Peyer's patch (tissue), 4 donors: Measurements from ENCODE around the gene MCMBP. TPM values are rescaled to one million over a fixed set of nuclear protein-coding genes. Genes with fewer than 3 reads are reported as not detected.
"Not testable (repeated sequence)": the region's sequence is repeated elsewhere in the genome, so short reads cannot be mapped to it uniquely, and the experiment has no call there.

Experiments used
- DNase-seq, 3 donors: peaks; one replicate each; pipeline ENCODE4 v3.0.0-alpha.2; 2017 to 2019
- H3K27ac ChIP-seq, 4 donors: fragments of 200-600 bp; sonication (generic); one replicate each; pipeline ENCODE4 v1.5.1; 2016 to 2019
- H3K27me3 ChIP-seq, 2 donors: fragments of 200-600 bp; sonication (generic); one replicate each; pipeline ENCODE4 v1.5.1; 2019
- H3K36me3 ChIP-seq, 3 donors: fragments of 200-600 bp; sonication (generic); one replicate each; pipeline ENCODE4 v1.5.1; 2016 to 2019
- H3K4me1 ChIP-seq, 4 donors: fragments of 200-600 bp; sonication (generic); one replicate each; pipeline ENCODE4 v1.5.1; 2016 to 2019
- H3K4me3 ChIP-seq, 4 donors: fragments of 200-600 bp; sonication (generic); 1 replicate in 3 of 4; 2 replicates in 1 of 4; pipeline ENCODE4 v1.5.1; 2016 to 2019; ENCODE audit warnings: mild to moderate bottlenecking in 1 of 4
- H3K9me3 ChIP-seq, 4 donors: fragments of 200-600 bp; sonication (generic); one replicate each; pipeline ENCODE4 v1.5.1; 2016 to 2019; ENCODE audit warnings: mild to moderate bottlenecking in 1 of 4
- CTCF ChIP-seq, 6 experiments: fragments of 450-650 bp in 4 of 6; fragments of 200-600 bp in 2 of 6; sonication (generic) in 1 of 6; IDR thresholded peaks; one replicate each; pipeline ENCODE4 v1.5.1; 2017 to 2019; ENCODE audit warnings: antibody characterized with exemption in 6 of 6, mild to moderate bottlenecking in 3 of 6, moderate library complexity in 1 of 6
- POLR2A ChIP-seq, 2 donors: fragments of 450-650 bp; IDR thresholded peaks; one replicate each; pipeline ENCODE4 v1.5.1; 2017; ENCODE audit warnings: antibody characterized with exemption in 2 of 2, mild to moderate bottlenecking in 2 of 2, moderate library complexity in 2 of 2
- total RNA-seq, 4 donors: library from RNA; depleted of rRNA; stranded (reverse); fragments of >200 nt; gene quantifications; one replicate each; pipeline ENCODE4 v1.1.0, GENCODE V29; 2016

The MCMBP gene
- total RNA-seq, 4 donors from 2014 or later: 24.4 to 38.8 (median 29.8) TPM

- Histone ChIP-seq H3K9me3 (no peaks in the 10 kb centered on the region), H3K27me3 (no peaks in the 10 kb centered on the region), H3K4me1 (peaks cover 0 to 43% (median 7%) of the 10 kb centered on the region in 4 donors), H3K36me3 (no peaks in the 10 kb centered on the region), H3K27ac (peak overlapping the region; percentile 78 to 86 (median 80)), H3K4me3 (peak overlapping the region; percentile 61 to 79 (median 70))
- DNase-seq: no peak
- TF ChIP-seq CTCF (IDR thresholded peaks at IDR 0.05) (no peak), POLR2A (IDR thresholded peaks at IDR 0.05) (no peak)
Measured at GRCh38 chr10:119893074-119893473, 20.4 kb upstream of the MCMBP start.

- peaks cover 0 to 41% (median 7%) of the 10 kb centered on the region in 4 donors for H3K4me1 ChIP-seq
- peak within 1 kb of the TSS; percentile 78 to 86 (median 80) for H3K27ac ChIP-seq
- TF ChIP-seq POLR2A (IDR thresholded peaks at IDR 0.05): peak in 1 of 2 donors; percentile 75
- peak in 3 of 6 experiments; percentile 26 to 45 (median 33) for TF ChIP-seq CTCF (IDR thresholded peaks at IDR 0.05)
- no peaks in the 10 kb centered on the region for H3K9me3 ChIP-seq
- H3K4me3 ChIP-seq: peak within 1 kb of the TSS; percentile 61 to 79 (median 70)
- peak; percentile 93 to 97 (median 95) for DNase-seq
- no peaks in the 10 kb centered on the region for H3K36me3 ChIP-seq
- H3K27me3 ChIP-seq: no peaks in the 10 kb centered on the region
Measured at GRCh38 chr10:119892188-119893065, 19.8 kb upstream of the MCMBP start, which contains the start of gene SEC23IP. Gene SEC23IP (plus strand): TSS chr10:119892730. CDS start chr10:119892783, 53 bp downstream.

- H3K9me3 ChIP-seq, DNase-seq, H3K36me3 ChIP-seq, H3K27me3 ChIP-seq: not testable (repeated sequence)
- Histone ChIP-seq H3K4me1 (peaks cover 0 to 35% (median 7%) of the 10 kb centered on the region in 4 donors), H3K4me3 (peak overlapping the region; percentile 61 to 79 (median 70)), H3K27ac (peak overlapping the region; percentile 78 to 86 (median 80))
Measured at GRCh38 chr10:119891849-119892187, 19.2 kb upstream of the MCMBP start.

GRCh38 chr10:119890307-119890706 lies 17.7 kb upstream of the MCMBP start:
- H3K27ac ChIP-seq, H3K9me3 ChIP-seq, H3K27me3 ChIP-seq, H3K4me3 ChIP-seq, DNase-seq, H3K36me3 ChIP-seq: not testable (repeated sequence)
- H3K4me1 ChIP-seq: peaks cover 0 to 20% (median 7%) of the 10 kb centered on the region in 4 donors

GRCh38 chr10:119889201-119889600 lies 16.6 kb upstream of the MCMBP start:
- H3K36me3 ChIP-seq, H3K27ac ChIP-seq, H3K4me3 ChIP-seq, H3K9me3 ChIP-seq, H3K27me3 ChIP-seq, DNase-seq: not testable (repeated sequence)
- H3K4me1 ChIP-seq: peaks cover 0 to 12% (median 6%) of the 10 kb centered on the region in 4 donors

- DNase-seq, H3K4me1 ChIP-seq, H3K9me3 ChIP-seq, H3K27me3 ChIP-seq, H3K4me3 ChIP-seq, H3K36me3 ChIP-seq, H3K27ac ChIP-seq: not testable (repeated sequence)
Measured at GRCh38 chr10:119888715-119889114, 16.1 kb upstream of the MCMBP start.

- H3K4me1 ChIP-seq, H3K36me3 ChIP-seq, DNase-seq, H3K27ac ChIP-seq, H3K9me3 ChIP-seq, H3K4me3 ChIP-seq, H3K27me3 ChIP-seq: not testable (repeated sequence)
Measured at GRCh38 chr10:119886070-119886469, 13.4 kb upstream of the MCMBP start.

GRCh38 chr10:119883901-119884611 lies 11.4 kb upstream of the MCMBP start:
- not testable (repeated sequence) for H3K27me3 ChIP-seq, H3K4me1 ChIP-seq, H3K4me3 ChIP-seq, H3K27ac ChIP-seq, H3K9me3 ChIP-seq, H3K36me3 ChIP-seq, DNase-seq
